HTERT RPE-1 (cell line): Measurements from ENCODE around the gene C17orf100.
"Not testable (repeated sequence)": the region's sequence is repeated elsewhere in the genome, so short reads cannot be mapped to it uniquely, and the experiment has no call there.

Source experiments
- in situ Hi-C: fragments of 300-500 bp; cut with MboI; formaldehyde crosslinking; loops from 4 replicates; pipeline ENCODE4 v1.14.3; 2020; ENCODE audit warnings: low sequenced_read_pairs

The C17orf100 gene

DNA sequence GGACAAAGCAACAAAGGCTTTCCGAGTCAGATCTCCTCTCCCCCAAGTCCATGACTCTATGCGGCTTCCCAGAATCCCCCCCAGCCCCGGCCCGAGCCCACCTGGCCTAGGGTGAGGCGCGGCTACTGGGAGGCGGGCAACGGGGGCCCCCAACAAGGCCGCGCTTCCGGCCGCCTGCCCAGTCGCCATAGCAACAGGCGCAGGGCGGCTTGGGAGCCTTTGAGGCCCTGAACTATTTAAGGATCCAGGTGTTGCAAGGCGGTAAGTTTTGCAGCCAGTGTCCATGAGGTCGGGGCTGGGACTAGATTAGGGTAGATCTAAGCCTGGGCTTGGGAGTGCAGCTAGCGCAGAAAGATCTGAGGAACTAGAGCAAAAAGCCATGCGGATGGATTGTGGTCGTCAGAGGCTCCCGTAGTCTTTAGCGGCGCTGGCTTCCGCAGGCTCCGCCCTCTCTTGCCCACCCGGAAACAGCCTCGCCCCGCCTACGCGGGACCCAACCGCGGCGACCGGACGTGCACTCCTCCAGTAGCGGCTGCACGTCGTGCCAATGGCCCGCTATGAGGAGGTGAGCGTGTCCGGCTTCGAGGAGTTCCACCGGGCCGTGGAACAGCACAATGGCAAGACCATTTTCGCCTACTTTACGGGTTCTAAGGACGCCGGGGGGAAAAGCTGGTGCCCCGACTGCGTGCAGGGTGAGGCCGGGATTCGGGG lies 10.9 kb upstream of the C17orf100 start, which contains the start of the genes KIAA0753 and TXNDC17:
KIAA0753 (minus strand) TSS at position 176 of the 711 bp plus-strand sequence. CDS start 5,608 bp downstream, outside the sequence.
TXNDC17 (plus strand) TSS at position 525 of the 711 bp plus-strand sequence; CDS start at position 548, 23 bp downstream.
- in situ Hi-C loops, result no loop called here

DNA sequence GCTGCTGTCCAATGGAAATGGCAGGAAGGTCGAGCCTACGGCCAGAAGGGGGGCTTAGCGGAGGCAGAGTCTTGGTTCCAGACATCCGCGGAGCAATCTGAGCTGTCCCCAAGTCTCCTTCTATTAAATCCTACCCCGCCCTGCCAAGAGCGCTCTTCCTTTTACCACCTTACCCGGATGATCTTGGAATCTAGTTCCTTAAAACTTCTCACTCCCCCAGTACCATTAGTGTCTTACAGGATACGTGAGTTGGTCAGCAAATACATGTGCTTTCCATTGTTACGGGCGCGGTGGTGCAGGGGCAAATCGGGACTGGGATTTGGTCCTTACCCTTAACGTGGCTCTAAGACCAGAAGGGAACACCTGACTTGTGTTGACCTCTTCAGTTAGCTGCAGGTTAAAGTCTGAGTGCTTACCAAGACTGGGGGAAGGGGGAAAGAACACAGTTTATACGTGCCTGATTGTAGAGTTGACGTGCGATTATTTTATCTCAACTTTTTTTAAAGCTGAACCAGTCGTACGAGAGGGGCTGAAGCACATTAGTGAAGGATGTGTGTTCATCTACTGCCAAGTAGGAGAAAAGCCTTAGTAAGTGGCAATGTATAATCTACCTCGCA lies 10.2 kb upstream of the C17orf100 start:
- in situ Hi-C loops, result no loop called here

DNA sequence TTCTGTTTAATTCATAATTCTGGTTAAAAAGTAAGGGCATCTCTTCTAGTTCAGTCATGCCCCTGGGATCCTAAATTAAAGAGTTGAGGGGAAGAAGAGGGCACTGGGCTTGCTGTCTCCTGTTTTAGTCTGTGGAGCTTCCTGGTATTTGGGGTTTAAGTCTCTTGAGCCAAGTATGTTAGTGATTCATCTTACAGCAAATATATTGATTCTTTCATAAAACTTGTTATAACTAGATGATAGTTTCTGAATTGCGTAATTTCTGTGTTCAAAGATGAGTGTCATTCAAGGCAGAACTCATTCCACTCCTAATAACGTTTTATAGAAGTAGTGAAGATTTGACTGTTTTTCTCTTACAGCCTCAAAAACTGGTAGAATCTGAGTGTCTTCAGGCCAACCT lies 9.0 kb upstream of the C17orf100 start:
- in situ Hi-C loops, result no loop called here

DNA sequence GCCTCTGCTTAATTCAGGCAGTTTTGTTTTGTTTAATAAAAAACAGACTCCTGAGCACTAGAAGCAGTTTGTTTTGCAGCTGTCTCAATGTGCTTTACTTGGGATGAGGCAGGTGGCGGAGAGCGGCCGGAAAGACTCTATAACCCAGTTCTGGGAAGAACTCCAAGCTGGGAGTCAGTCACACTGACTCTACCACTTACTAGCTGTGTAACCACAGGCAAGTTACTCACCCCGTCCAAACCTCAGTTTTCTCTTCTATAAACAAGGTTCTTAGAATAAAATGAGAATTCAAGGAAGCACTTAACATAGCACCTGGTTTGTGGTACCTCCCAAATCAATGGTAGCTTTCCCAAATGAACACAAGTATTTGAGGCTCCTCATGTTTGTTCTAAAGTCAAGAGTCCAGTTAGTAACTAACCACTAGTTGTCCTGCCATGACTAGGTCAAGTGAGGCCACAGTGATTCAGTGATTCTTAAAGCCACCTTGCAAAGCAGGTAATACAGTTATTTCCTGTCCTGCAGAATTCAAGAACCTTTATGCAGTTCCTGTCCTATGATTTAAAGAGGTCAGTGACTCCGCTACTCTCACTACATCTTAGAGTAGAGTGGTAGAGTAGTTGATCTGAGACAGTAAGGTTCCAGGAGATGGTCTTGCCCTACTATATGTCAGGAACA lies 8.0 kb upstream of the C17orf100 start:
- in situ Hi-C loops, result no loop called here

DNA sequence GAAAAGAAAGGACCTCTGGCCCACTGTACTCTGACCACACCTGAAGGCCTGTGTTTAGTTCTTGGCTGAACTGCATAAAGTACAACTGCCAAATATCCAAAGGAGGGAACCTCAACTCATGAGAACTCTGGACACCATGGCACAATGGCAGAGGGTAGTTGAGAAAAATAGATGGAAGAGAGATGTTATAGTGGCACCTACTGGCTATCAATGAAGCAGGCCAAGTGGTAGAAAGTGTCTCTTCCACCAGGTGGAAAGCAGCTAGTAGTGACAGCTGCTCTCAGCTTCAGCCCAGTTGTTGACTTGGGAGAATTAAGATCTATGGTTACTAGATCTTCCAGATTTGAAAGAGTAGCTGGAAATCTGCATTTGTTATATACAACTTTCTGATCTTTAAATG lies 3.4 kb upstream of the C17orf100 start:
- in situ Hi-C loops, result no loop called here

DNA sequence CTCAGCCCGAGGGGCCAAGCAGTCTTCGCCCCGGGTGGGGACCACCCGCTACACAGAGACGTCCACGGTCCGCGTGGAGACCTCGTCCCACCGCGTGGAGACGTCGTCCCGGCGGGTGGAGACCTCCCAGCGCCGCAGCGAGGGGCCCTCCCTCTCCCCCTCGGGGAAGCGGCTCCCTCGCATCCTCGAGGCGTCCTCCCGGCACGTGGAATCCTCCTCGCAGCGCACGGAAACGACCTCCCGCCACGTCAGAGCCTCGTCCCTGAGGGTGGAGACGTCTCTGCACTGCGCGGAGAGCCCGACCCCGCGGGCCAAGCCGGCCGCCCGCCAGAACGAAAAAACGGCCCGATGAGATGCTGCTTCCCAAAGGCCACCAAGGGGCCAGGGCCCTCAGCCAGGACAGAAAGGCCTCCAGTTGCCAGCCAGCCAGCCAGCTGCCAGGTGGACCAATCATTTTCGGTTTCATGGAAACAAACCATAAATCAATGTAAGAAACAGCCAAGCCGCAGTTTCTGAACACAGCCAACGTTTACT lies 424 bp downstream of the C17orf100 start:
- in situ Hi-C loops, result no loop called here

DNA sequence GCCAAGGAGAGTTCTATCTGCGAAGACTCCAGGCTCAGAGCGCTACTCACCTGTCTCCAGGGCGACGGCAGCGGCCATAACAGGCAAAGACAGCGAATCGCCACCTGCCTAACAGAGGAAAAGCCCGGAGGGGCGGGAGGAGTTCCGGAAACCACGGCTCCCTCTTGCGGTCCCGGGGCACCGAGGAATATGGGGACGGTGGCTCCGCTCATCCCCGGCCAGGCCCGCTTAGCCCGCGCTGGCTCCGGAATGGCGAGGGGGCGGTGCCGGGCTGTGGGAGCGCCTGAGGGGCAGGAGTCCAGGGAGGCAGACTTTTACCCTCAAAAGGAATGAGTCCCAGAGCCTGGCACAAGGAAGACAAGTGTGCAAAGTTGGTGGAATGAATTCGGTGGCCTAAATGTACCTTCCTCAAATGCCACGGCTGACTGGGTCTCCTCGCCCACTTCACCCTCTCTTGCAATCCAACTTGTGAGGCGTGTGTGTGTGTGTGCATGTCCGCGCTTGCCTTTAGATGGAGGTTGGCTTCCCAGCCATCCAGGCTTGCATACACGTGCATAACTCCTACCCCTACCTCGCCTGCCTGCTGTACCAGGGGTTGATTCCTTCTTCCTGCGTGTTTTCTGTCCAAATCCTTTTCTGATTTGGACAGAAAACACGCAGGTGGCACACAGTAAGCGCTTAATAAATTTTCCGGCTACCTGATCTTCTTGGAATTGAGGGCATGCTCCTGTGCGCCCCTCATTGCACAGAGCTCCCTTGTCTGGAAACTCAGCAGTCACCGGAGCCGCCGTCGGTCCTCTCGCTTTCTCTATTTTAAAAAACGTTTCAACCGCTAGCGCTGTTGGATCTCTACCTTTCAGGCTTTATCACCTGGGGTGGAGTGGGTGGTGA lies 3.5 kb downstream of the C17orf100 start:
- in situ Hi-C loops, result no loop called here

DNA sequence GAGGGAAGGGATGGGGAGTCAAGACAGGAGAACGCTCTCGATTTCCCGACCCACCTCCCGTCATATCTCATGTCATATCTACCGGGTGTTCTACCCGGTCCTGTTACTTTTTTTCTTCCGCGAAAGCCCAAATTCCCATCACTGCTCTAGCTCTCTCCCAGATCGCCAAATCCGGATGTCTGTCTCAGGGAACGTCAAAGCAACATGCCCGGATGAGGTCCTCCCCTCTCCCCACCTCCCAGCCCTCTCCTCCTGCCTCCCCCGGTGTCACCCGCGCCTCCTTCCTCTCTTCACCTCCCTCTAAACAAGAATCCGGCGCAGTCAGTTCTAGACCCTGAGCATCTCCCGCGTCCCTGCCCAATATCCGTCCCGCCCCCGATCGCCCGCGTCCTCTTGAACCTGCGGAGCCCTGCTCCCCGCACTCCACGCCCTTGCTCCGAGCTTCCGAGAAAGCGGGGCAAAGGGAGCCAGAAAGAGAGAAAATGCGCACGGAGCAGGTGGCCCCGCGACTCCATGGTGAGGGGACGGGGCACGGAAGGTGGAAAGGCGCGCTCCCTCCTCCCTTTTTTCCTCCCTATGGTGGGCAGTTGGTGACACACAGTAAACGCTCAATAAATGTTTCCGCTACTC lies 4.3 kb downstream of the C17orf100 start:
- in situ Hi-C loops, result not testable (repeated sequence)

DNA sequence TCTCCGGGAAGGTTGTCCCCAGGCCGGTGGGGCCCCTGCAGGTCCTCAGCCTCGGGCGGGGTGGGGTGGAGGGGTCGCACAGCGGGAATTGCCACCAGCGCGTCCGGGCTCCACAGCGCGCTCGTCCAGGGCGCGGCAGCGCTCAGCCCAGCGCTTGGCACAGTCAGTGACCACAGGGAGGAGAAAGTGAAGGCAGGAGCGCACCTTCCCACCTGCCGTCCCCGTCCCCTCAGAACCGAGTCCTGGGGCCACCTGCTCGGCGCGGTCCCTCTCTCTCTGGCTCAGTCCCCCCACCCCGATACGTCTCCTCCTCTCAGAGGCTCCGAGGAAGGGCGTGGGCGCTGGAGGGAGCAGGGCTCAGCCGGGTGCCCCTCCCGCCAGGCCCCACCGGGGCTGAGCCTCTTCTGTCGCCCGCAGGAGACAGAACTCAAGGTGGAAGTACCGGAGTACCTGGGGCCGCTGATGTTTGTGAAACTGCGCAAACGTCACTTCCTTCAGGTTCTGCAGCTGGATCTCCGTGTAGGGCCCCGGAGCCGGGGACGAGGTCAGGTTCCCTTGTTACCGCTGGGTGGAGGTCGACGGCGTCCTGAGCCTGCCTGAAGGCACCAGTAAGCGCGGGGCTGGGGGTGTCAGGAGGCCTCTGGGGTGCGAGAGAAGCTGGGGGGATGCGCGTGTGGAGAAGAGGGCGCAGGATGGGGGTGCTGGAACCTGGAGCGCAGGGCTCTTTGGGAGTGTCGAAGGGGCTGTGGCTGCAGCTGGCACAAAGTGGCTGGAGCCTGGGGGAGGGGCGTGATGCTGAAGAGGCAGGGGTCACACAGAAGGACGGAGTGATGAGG lies 5.5 kb downstream of the C17orf100 start:
- in situ Hi-C loops, result not testable (repeated sequence)

DNA sequence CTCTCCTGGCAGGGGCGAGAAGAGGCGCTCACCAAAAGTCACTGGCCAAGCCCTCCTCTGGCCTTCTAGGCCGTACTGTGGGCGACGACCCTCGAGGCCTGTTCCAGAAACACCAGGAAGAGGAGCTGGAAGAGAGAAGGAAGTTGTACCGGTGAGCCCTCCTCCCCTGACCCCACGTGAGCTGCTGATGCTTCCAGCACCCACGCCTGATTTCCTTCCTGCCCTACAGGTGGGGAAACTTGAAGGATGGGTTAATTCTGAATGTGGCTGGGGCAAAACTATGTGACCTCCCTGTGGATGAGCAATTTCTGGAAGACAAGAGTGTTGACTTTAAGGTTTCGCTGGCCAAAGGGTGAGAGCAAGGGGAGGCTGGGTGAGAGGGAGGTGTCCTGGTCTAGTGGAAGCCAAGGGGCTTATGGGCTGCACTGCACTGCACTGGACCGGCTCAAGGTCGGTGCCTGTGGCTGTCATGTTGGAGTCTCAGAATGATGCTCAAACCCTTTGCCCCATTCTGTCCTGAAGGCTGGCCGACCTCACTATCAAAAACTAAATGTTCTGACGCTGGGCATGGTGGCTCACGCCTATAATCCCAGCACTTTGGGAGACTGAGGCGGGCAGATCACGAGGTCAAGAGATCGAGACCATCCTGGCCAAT lies 6.2 kb downstream of the C17orf100 start:
- in situ Hi-C loops, result no loop called here

DNA sequence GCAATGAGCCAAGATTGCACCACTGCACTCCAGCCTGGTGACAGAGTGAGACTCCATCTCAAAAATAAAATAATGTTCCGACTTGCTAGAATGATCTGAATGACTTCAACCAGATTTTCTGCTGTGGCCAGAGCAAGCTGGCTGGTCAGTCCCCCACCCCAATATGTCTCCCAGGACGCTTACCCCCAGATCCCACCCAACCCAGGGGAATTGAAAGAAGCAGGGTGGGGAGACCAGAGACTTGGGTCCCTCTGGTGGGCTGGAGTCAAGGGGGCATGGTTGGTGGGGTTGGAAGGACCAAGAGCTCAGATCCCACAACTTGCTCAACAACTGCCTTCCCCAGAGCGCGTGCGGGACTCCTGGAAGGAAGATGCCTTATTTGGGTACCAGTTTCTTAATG lies 6.8 kb downstream of the C17orf100 start:
- in situ Hi-C loops, result not testable (repeated sequence)

DNA sequence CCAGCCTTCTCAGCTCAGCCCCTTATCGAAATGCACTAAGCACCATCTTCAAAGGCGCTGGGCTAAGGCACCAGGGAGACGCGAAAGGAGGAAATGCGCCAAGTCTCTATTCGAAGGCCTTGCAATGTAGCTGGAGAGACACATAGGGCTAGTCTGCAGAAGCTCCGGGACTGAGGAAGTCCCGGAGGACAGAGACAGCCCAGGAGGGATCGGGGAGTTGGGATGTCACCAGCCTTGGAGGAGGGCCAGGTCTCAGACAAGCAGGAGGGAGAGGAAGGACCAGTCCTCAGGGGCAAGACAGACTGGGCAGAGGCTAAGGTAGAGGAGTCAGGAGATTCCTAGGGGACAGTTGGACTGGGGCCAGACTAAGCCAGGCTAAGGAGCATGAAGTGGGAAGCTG lies 8.5 kb downstream of the C17orf100 start:
- in situ Hi-C loops, result no loop called here

DNA sequence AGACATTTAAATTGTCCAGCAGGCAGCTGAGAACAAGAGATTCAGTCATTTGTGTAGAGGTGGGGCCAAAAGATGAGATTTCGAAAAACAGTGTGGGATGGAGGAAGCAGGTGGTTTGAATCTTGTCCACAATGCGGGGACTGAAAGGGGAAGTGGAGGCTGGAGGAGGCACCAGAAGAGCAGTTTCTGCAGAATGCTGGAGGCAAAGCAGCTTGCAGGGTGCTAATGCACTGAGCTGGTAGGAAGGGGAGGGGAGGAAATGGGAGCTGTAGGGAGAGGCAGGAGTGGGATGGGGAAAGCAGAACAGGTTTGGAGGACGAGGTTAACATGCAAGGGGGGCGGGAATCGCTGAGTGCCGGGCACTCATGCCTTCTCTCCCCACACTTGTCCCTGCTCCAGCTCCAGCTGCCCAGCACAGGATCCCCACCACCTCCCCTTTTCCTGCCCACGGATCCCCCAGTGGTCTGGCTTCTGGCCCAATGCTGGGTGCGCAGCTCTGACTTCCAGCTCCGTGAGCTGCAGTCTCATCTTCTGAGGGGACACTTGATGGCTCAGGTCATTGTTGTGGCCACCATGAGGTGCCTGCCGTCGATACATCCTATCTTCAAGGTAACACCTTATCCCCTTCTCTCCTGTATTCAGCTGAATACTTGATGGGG lies 9.4 kb downstream of the C17orf100 start:
- in situ Hi-C loops, result no loop called here

DNA sequence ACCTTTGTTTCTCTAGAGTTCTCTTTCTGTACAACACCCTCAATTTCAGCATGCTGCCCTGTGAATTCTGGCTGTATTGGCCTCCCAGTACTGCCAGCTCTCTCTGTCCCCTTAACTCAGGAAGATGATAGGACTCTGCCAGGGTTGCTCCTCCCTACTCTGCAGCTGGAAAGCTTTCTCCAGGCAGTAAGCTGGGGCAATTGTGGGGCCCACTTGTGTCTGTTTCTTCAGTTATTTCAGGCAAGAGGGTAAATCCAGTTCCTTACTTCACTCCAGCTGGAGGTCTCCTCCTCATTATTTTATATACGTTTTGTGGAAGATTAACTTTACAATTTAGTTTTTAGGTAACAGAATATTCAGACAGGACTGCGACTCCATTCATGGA lies 9.9 kb downstream of the C17orf100 start:
- in situ Hi-C loops, result no loop called here

DNA sequence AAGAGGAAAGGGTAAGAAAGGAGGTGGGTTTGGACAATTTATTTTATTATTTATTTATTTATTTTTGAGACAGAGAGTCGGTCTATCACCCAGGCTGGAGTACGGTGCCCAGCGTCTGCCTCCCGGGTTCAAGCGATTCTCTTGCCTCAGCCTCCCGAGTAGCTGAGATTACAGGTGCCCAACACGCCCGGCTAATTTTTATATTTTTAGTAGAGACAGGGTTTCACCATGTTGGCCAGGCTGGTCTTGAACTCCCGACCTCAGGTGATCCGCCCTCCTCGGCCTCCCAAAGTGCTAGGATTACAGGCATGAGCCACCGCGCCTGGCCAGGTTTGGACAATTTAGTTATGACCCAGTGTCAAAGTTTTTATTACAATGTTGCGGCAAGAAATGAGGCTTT lies 11.6 kb downstream of the C17orf100 start:
- in situ Hi-C loops, result not testable (repeated sequence)

DNA sequence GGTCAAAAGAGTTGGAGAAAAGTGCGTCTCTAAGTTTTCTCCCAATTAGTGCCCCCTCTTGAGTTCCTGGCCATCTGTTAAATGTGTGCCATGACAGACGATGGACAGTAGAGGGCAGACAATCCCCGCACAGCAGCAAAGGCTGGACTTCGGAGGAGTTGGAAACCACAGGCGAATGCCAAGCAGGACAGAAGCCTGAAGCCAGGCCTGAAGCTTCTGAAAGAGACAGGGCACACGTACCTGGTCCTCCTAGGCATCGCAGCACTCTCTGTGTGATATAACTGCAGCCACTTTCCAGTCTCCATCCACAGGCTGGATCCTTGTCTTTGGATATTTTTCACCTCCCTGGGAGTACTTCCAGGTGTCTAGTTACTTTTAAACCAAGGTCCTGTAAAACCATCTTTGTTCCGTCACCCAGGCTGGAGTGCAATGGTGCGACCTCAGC lies 14.5 kb downstream of the C17orf100 start:
- in situ Hi-C loops, result no loop called here

DNA sequence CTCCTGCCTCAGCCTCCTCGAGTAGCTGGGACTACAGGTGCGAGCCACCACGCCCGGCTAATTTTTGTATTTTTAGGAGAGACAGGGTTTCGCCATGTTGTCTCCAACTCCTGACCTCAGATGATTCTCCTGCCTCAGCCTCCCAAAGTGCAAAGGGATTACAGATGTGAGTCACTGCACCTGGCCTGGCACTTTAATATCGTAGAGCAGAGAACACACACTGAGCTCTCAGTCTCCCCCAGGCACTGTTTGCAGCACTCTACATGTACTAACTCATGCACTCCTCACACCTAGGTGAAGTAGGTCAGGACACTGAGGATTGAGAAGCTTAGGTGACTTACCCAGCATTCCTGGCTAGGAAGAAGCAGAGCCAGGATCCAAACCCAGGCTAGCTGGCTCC lies 15.0 kb downstream of the C17orf100 start:
- in situ Hi-C loops, result no loop called here

DNA sequence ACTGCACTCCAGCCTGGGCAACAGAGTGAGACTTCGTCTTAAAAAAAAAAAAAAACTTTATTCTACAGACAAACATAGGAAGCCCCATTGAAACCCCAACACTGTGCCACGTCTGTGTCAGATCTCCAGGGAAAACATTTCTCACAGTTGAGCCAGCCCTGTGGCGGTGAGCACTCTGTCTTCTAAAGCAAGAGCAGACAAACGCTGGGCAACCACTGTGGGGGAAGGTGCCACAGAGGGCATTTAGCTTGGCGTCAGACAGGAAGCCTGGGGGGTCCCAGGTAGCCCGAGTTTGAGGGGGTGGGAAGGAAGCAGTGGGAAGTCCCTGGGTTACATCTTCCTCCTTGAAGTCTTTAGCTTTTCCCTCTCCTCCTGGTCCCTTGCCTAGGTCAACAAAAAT lies 16.0 kb downstream of the C17orf100 start:
- in situ Hi-C loops, result no loop called here
